HepG2 (cell line): ENCODE measurements around the gene MT1F. TPM values are rescaled to one million over a fixed set of nuclear protein-coding genes. Genes with fewer than 3 reads are reported as not detected.

ENCODE experiments used
- CHD2 ChIP-seq: IDR thresholded peaks from 2 replicates; pipeline ENCODE4 v1.6.1; 2011; ENCODE audit warnings: low read depth, low read length, improper control_type of control experiment
- ELF4 ChIP-seq: sonication (generic); formaldehyde crosslinking; IDR thresholded peaks from 2 replicates; pipeline ENCODE4 v1.5.0; 2020; ENCODE audit warnings: missing genetic modification reagents, mild to moderate bottlenecking, moderate library complexity, borderline replicate concordance
- HHEX ChIP-seq: IDR thresholded peaks from 2 replicates; pipeline ENCODE4 v1.6.1; 2016; ENCODE audit warnings: control low read depth
- MAFF ChIP-seq: IDR thresholded peaks from 2 replicates; pipeline ENCODE4 v1.6.1; 2011; ENCODE audit warnings: low read depth, low read length, improper control_type of control experiment
- NCOA1 ChIP-seq: sonication (generic); formaldehyde crosslinking; IDR thresholded peaks from 2 replicates; pipeline ENCODE4 v1.9.0; 2021; ENCODE audit warnings: missing genetic modification reagents
- NCOA2 ChIP-seq: sonication (generic); formaldehyde crosslinking; IDR thresholded peaks from 2 replicates; pipeline ENCODE4 v1.8.0; 2022; ENCODE audit warnings: inconsistent platforms
- NFIC ChIP-seq: IDR thresholded peaks from 2 replicates; pipeline ENCODE4 v1.6.1; 2012; ENCODE audit warnings: mild to moderate bottlenecking, low read length, inconsistent platforms
- RCOR2 ChIP-seq: IDR thresholded peaks from 2 replicates; pipeline ENCODE4 v1.6.1; 2016; ENCODE audit warnings: missing biosample characterization, missing genetic modification reagents
- SMARCC2 ChIP-seq: fragments of 450-650 bp; IDR thresholded peaks from 2 replicates; pipeline ENCODE4 v1.6.1; 2017; ENCODE audit warnings: antibody characterized with exemption, mild to moderate bottlenecking
- STAG1 ChIP-seq: sonication (generic); formaldehyde crosslinking; IDR thresholded peaks from 2 replicates; pipeline ENCODE4 v1.4.0; 2020; ENCODE audit warnings: missing genetic modification reagents
- SUZ12 ChIP-seq: fragments of 150-350 bp; IDR thresholded peaks from 2 replicates; pipeline ENCODE4 v1.6.1; 2014; ENCODE audit warnings: low read depth, low read length
- ZHX2 ChIP-seq, 2 experiments: sonication (generic) in 1 of 2; formaldehyde crosslinking in 1 of 2; IDR thresholded peaks; 2 replicates each; pipeline versions ENCODE4 v1.6.1 to v1.9.0; 2014 to 2022; ENCODE audit warnings: antibody characterized with exemption in 1 of 2, borderline replicate concordance in 1 of 2, inconsistent platforms in 1 of 2, low read depth in 1 of 2, missing genetic modification reagents in 1 of 2
- ZNF12 ChIP-seq: sonication (generic); formaldehyde crosslinking; IDR thresholded peaks from 2 replicates; pipeline ENCODE4 v1.5.0; 2020; ENCODE audit warnings: missing genetic modification reagents
- ZNF207 ChIP-seq: fragments of 450-650 bp; IDR thresholded peaks from 2 replicates; pipeline ENCODE4 v1.6.1; 2016; ENCODE audit warnings: antibody characterized with exemption, borderline replicate concordance
- ZNF496 ChIP-seq: sonication (generic); formaldehyde crosslinking; IDR thresholded peaks from 2 replicates; pipeline ENCODE4 v1.8.1; 2023; ENCODE audit warnings: mild to moderate bottlenecking, moderate library complexity, missing genetic modification reagents; ENCODE audit not compliant: insufficient replicate concordance
- ZNF629 ChIP-seq: sonication (generic); formaldehyde crosslinking; conservative IDR thresholded peaks from 2 replicates; pipeline ENCODE4 v1.5.0; 2020; ENCODE audit warnings: missing genetic modification reagents
- ZNF713 ChIP-seq: sonication (generic); formaldehyde crosslinking; IDR thresholded peaks from 2 replicates; pipeline ENCODE4 v1.4.0; 2020; ENCODE audit warnings: mild to moderate bottlenecking, missing genetic modification reagents
- ZNF724P ChIP-seq: sonication (generic); formaldehyde crosslinking; IDR thresholded peaks from 2 replicates; pipeline ENCODE4 v1.8.0; 2022; ENCODE audit warnings: missing genetic modification reagents, borderline replicate concordance
- polyA plus RNA-seq, 8 experiments: library from polyadenylated mRNA; depleted of rRNA in 3 of 8; stranded (reverse) in 7 of 8; unstranded in 1 of 8; fragments of >200 nt; fragmentation: Illumina TruSeq in 4 of 8; extraction: Trizol in 4 of 8; gene quantifications; 2 replicates each; pipeline versions ENCODE4 v1.2.1 to v1.2.3, GENCODE V29; 2011 to 2016; ENCODE audit warnings: low read depth in 4 of 8, missing spikeins in 1 of 8, mixed read lengths in 1 of 8; ENCODE audit not compliant: insufficient read depth in 1 of 8
- total RNA-seq, 5 experiments: library from RNA; depleted of rRNA; stranded (reverse); fragments of >200 nt; fragmentation: Illumina TruSeq; extraction: Trizol; gene quantifications; 2 replicates each; pipeline ENCODE4 v1.2.3, GENCODE V29; 2016; ENCODE audit warnings: low read depth in 1 of 5
- TF ChIP-seq, protein P1 (sequence below): sonication (generic); formaldehyde crosslinking; IDR thresholded peaks from 2 replicates; pipeline ENCODE4 v1.8.0; 2022; ENCODE audit warnings: missing genetic modification reagents, mild to moderate bottlenecking, moderate library complexity, borderline replicate concordance
- TF ChIP-seq, protein P2 (sequence below): sonication (generic); formaldehyde crosslinking; IDR thresholded peaks from 2 replicates; pipeline ENCODE4 v1.4.0; 2020; ENCODE audit warnings: missing genetic modification reagents
- TF ChIP-seq, protein P3 (sequence below): sonication (generic); formaldehyde crosslinking; conservative IDR thresholded peaks from 2 replicates; pipeline ENCODE4 v1.8.1; 2023; ENCODE audit warnings: missing genetic modification reagents

Gene MT1F
- total and polyA plus RNA-seq, 2 of the 13 experiments (the other 11 are each of a cell fraction or from before 2014, with no cell fraction given), result 1.9 to 169 TPM

DNA sequence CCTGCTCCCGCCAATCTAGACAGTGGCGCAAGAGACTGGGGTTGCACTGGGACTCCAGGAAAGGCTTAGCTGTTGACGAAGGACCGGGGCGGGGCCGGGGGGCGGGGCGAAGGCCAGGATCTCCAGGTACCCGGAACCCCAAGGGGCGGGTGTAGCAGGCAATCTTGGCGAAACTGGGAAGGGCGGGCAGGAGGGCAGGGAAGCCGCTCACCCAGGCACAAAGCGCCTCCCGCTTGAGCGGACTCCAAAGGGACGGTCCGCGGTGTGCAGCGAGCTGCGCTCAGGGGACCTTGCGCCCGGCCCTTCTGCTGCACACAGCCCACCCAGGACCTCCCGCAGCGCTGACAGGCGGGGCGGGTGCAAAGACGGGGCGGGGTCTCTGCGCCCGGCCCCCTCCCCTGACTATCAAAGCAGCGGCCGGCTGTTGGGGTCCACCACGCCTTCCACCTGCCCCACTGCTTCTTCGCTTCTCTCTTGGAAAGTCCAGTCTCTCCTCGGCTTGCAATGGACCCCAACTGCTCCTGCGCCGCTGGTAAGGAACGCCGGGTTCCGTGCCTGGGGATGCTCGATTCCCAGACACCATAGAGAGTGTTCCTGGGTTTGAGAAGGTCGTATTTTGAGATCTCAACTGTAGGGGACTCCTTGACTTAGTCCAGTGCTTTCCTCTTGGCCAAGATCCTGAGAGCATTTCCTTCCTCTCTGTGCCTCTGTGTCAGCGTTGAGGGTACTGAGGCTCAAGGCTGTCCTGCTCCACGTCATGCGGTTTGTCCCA lies at the start of gene MT1F (continued):
- no peak; the same call in 1 of the 2 replicates for TF ChIP-seq NCOA2
- TF ChIP-seq ZNF724P (CRISPR knock-in tag), result no peak
- TF ChIP-seq, protein P1, sequence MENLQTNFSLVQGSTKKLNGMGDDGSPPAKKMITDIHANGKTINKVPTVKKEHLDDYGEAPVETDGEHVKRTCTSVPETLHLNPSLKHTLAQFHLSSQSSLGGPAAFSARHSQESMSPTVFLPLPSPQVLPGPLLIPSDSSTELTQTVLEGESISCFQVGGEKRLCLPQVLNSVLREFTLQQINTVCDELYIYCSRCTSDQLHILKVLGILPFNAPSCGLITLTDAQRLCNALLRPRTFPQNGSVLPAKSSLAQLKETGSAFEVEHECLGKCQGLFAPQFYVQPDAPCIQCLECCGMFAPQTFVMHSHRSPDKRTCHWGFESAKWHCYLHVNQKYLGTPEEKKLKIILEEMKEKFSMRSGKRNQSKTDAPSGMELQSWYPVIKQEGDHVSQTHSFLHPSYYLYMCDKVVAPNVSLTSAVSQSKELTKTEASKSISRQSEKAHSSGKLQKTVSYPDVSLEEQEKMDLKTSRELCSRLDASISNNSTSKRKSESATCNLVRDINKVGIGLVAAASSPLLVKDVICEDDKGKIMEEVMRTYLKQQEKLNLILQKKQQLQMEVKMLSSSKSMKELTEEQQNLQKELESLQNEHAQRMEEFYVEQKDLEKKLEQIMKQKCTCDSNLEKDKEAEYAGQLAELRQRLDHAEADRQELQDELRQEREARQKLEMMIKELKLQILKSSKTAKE, result no peak
- TF ChIP-seq STAG1 (CRISPR knock-in tag), result no peak; the same call in 1 of the 2 replicates
- no peak for TF ChIP-seq SMARCC2
- TF ChIP-seq SUZ12, result no peak
- TF ChIP-seq MAFF, result no peak
- no peak for TF ChIP-seq ZNF713 (CRISPR knock-in tag)
- TF ChIP-seq HHEX, result no peak
- TF ChIP-seq RCOR2, result 0 out of 2 replicates have a peak, but pooled peaks have one; percentile 19
- TF ChIP-seq ZNF207, result no peak
- no peak for TF ChIP-seq CHD2
- TF ChIP-seq, protein P2, sequence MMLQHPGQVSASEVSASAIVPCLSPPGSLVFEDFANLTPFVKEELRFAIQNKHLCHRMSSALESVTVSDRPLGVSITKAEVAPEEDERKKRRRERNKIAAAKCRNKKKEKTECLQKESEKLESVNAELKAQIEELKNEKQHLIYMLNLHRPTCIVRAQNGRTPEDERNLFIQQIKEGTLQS (CRISPR knock-in tag), result no peak
- 0 out of 2 replicates have a peak, but pooled peaks have one; percentile 51 for TF ChIP-seq ELF4
- no peak for TF ChIP-seq ZNF629 (CRISPR knock-in tag)
- TF ChIP-seq NCOA1 (CRISPR knock-in tag), result peak; percentile 58
- TF ChIP-seq, protein P3, sequence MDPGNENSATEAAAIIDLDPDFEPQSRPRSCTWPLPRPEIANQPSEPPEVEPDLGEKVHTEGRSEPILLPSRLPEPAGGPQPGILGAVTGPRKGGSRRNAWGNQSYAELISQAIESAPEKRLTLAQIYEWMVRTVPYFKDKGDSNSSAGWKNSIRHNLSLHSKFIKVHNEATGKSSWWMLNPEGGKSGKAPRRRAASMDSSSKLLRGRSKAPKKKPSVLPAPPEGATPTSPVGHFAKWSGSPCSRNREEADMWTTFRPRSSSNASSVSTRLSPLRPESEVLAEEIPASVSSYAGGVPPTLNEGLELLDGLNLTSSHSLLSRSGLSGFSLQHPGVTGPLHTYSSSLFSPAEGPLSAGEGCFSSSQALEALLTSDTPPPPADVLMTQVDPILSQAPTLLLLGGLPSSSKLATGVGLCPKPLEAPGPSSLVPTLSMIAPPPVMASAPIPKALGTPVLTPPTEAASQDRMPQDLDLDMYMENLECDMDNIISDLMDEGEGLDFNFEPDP (CRISPR knock-in tag), result 0 out of 2 replicates have a peak, but pooled peaks have one; percentile 75
- no peak for TF ChIP-seq NFIC
- TF ChIP-seq ZNF496 (CRISPR knock-in tag), result no peak
- no peak for TF ChIP-seq ZHX2 (IDR thresholded peaks at IDR 0.05; ENCODE audit: low read depth)
- TF ChIP-seq ZHX2 (CRISPR knock-in tag; IDR thresholded peaks at IDR 0.05; ENCODE audit: borderline replicate concordance), result no peak
- TF ChIP-seq ZNF12 (CRISPR knock-in tag), result no peak
